Stimulated activated CD8-positive, alpha-beta memory T cell treated with anti-CD3 and anti-CD28 coated beads, Interleukin-4, amount 100 ng/mL, for 1 hour (primary cell): ENCODE data around the gene NAGA.

Source experiments
- DNase-seq, 2 donors: peaks; one replicate each; pipeline ENCODE4 v3.0.0-alpha.2; 2020; ENCODE audit warnings: low read depth in 2 of 2, low spot score in 1 of 2

The NAGA gene

DNA sequence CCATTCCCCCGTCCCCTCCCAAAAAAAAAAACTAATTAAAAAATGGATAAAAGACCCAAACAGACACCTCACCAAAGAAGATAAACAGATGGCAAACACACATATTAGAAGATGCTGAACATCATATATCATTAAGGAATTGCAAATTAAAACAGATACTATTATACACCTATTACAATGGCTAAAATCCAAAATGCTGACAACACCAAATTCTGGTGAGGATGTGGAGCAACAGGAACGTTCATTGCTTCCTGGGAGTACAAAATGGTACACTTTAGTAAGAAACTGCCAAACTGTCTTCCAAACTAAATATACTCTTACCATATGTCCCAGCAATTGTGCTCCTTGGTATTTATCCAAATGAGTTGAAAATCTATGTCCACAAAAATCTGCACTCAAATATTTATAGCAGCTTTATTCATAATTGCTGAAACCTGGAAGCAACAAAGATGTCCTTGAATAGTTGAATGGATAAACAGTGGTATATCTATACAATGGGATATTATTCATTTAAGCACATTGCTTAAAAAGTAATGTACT, 19.9 kb downstream of the NAGA start:
- DNase-seq = no peak

DNA sequence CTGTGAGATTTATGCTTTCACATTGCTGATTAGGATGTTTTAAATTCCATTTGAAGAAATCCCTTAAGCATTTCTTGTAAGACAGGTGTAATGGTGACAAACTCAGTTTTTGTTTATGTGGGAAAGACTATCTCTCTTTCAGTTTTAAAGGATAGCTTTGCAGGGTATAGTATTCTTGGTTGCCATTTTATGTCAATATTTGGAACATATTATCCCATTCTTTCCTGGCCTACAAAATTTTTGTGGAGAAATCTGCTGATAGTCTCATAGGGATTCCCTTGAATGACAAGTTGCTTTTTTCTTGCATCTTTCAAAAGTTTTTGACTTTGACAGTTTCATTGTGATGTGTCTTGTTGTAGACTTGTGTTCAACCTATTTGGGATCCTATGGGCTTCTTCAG, 28.8 kb downstream of the NAGA start:
- no peak for DNase-seq

DNA sequence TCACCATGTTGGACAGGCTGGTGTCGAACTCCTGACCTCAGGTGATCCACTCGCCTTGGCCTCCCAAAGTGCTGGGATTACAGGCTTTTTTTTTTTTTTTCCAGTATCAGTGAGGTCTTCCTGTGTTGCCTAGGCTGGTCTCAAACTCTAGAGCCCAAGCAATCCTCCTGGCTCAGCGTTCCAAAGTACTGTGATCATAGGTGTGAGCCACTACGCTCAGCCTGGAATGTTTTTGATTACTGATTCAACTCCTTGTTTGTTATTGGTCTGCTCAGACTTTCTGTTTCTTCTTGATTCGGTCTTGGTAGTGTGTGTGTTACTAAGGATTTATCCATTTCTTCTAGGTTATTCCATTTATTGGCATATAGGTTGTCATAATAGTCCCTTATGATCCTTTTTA, 31.3 kb downstream of the NAGA start:
- no peak for DNase-seq

DNA sequence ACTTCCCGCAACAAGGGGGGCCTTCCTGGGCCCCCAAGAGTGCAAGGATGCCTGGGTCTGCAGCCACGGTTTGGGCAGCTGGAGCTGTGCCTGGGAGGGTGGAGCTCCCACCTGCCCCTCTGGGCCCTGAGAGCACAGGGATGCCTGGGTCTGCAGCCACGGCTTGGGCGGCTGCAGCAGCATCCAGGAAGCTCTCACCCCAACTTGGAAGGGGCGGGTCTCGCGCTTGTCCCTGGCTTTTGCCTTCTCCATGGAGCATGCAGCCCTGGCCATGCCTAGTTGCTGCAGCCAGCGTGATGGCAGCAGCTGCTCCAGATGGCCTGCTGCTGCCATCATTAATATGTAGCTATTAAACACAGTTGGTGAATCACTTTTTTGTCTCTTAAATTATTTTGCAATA, 35.4 kb downstream of the NAGA start:
- DNase-seq = no peak

DNA sequence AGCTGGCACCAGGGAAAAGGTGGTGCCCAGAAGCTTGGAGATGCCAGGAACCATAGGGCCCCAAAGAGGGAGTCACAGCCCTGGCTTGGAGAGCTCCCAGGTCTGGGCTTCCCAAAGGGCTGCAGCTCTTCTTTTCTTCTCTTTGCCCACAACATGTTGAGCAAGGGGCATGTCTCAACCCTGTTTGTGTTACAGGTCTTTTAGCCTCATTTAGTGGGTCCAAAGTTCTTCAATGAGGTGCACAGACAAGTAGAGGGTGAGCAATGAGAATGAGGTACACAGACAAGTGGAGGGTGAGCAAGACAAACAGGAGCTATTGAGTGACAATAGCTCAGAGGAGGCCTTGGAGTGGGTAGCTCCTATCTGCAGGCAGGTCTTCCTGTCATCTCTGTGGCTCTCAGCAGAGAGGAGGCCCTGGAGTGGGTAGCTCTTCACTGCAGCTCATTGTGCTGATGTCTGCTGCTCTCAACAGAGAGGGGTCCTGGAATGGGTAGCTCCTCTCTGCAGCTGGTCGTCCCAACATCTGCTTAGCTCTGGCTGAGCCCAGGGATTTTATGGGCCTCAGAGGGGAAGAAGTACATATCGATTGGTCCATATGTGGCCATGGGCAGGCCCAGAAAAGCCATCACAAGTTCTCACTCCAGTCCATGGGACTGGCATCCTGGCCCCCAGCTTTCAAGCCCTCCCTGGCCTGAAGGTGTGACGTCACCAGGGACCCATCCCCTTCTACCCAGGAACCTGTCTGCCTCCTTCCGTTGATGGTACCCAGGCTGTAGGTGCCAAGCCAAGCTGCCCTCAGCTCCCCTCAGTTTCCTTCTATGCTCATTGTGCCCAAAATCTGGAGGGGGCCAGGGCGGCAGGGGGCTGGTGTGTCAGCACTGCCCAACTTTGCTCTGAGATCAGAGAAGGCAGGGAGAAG, 37.1 kb downstream of the NAGA start:
- DNase-seq = no peak

DNA sequence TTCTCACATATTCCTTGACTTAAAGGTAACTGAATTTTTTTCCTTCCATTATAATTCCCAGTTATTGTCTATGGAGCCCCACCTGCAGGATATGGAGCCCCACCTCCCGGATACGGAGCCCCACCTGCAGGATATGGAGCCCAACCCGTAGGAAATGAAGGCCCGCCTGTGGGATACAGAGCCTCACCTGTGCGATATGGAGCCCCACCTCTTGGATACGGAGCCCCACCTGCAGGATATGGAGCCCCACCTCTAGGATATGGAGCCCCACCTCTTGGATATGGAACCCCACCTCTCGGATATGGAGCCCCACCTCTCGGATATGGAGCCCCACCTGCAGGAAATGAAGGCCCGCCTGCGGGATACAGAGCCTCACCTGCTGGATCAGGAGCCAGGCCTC, 43.9 kb downstream of the NAGA start:
- DNase-seq = no peak

DNA sequence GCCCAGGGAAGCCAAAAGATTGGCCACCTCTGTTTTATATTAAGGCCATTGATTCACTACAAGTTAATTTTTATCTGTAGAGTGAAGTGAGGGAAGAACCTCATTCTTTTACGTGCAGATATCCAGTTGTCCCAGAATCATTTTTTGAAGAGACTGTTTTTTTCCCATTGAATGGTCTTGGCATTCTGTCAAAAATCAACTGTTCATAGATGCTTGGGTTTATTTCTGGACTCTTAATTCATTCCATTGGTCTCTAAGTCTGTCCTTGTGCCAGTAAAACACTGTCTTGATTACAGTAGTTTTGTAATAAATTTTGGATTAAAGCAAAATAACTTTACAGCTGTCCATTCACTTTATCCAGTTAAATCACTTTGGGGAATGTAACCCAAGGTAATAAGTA, 45.2 kb downstream of the NAGA start:
- no peak for DNase-seq

DNA sequence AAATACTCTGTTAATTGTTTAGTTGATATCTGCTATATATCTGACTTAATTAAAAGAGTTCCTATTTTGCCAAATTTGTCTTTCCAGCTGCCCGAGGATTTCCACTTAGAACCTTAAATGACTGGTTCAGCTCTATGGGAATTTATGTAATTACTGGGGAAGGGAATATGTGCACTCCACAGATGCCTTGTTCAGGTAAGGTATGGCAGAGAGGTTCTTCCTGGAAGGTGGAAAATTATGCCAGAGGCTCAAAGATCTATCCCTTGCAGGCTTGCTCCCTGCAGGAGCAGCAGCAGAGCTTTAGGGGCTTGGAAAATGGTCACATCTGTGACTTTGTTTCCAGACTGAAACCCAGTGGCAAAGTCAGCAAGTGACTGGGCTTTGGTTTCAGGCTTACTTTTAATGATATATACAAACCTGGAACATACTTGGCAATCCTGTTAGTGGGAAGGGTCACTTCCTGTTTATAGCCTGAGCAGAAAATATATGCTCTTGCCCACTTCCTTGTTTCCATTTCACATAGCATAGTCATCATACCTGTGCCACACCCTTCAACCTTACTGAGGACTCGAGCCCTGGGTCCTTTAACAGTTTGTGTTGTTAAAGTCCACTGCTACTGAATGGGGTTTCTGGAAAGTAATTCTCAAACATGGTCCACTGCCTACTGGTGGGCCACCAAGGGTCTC, 48.3 kb downstream of the NAGA start:
- no peak for DNase-seq

DNA sequence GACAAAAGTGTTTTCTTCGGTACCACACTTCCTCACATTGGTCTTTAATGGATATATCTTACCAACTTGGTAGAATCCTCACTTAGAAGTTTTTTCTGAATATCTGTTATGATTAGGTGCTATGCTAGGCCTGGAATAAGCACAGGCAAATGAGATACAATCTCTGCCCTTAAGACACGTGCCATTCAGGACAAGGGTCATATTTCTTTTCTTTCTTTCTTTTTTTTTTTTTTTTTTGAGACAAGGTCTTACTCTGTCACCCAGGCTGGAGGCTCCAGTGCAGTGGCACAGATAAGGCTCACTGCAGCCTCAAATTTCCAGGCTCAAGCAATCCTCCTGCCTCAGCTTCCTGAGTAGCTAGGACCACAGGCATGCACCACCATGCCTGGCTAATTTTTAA, 49.0 kb downstream of the NAGA start:
- no peak for DNase-seq

DNA sequence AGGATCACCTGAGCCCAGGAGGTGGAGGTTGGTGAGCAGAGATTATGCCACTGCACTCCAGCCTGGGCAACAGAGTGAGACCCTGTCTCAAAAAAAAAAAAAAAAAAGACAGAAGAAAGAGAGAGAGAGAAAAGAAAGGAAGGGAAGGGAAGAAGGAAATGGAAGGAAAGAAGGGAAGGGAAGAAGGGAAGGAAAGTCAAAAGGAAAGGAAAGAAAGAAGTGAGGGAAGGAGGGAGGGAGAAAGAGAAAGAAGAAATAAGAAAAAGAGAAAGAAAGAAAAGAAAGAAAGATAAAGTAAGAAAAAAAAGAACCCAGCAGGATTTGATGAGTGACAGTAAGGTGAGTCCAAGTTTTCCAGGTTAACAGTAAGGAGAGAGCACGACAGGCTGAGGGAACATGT, 52.4 kb downstream of the NAGA start:
- no peak for DNase-seq

DNA sequence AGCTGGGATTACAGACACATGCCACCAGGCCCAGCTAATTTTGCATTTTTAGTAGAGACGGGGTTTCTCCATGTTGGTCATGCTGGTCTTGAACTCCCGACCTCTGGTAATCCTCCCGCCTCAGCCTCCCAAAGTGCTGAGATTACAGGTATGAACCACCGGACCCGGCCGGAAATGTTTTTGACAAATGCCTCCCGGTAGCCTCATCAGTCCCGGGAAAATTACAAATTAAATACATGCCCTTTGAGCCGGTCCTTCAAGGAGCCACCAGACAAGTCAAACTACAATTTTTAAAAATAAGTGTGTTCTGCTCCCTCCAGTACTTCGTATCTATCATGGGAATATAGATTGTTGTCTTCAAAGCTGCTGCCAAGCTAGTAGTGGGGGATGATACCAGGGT, 54.5 kb downstream of the NAGA start:
- no peak for DNase-seq

DNA sequence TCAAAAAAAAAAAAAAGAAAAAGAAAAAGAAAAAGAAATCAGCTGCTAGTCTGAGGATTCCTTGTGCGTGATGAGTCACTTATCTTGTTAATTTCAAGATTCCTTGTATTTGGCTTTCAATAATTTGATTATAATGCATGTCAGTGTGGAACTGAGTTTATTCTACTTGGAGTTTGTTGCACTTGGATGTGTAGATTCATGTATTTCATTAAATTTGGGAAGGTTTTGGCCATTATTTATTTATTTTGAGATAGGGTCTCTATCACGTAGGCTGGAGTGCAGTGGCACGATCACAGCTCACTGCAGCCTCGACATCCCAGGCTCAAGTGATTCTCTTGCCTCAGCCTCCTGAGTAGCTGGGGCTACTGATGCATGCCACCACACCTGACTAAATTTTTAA, 57.2 kb downstream of the NAGA start:
- DNase-seq = no peak

DNA sequence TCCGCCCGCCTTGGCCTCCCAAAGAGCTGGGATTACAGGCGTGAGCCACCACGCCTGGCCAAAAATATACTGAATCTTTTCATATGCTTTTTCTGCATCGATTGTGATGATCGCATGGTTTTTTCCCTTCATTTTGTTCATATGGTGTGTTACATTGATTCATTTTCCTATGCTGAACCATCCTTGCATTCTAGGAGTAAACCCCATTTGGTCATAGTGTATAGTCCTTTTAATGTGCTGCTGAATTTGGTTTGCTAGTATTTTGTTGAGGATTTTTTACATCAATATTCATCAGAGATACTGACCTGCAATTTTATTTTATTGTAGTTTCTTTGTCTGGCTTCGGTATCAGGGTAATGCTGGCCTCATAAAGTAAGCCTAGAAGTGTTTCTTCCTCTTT, 59.8 kb downstream of the NAGA start:
- no peak for DNase-seq
